Measurements from ENCODE around the gene RPP21. TPM values are rescaled to one million over a fixed set of nuclear protein-coding genes. Genes with fewer than 3 reads are reported as not detected.

The RPP21 gene
- total RNA-seq, 2 donors from 2014 or later = 46.6 to 54.1 TPM

- Histone ChIP-seq H3K36me3 (peaks cover 23% of the 10 kb centered on the region), H3K4me3 (peak overlapping the region in 1 of 2 donors; percentile 83), H3K4me1 (peaks cover 0 to 8% of the 10 kb centered on the region in 2 donors), H3K27me3 (no peaks in the 10 kb centered on the region), H3K27ac (peak overlapping the region in 1 of 2 donors; percentile 87), H3K9me3 (no peaks in the 10 kb centered on the region)
- no peak for DNase-seq (ENCODE audit: low spot score)
- no peak for TF ChIP-seq CTCF (IDR thresholded peaks at IDR 0.05)
Observed at GRCh38 chr6:30344191-30344867, 627 bp upstream of the RPP21 start.

GRCh38 chr6:30345852-30346251 lies 896 bp downstream of the RPP21 start:
- no peak for DNase-seq (ENCODE audit: low spot score)
- peaks cover 0 to 8% of the 10 kb centered on the region in 2 donors for H3K4me1 ChIP-seq
- TF ChIP-seq CTCF (IDR thresholded peaks at IDR 0.05) = no peak
- no peaks in the 10 kb centered on the region for H3K9me3 ChIP-seq
- H3K27ac ChIP-seq = peak overlapping the region in 1 of 2 donors; percentile 87
- H3K36me3 ChIP-seq = peaks cover 10% of the 10 kb centered on the region
- H3K27me3 ChIP-seq = no peaks in the 10 kb centered on the region
- peak overlapping the region in 1 of 2 donors; percentile 83 for H3K4me3 ChIP-seq

GRCh38 chr6:30348957-30349356 lies 4.0 kb downstream of the RPP21 start:
- no peak overlapping the region for H3K4me3 ChIP-seq
- no peaks in the 10 kb centered on the region for H3K27me3 ChIP-seq
- peaks cover 0 to 8% of the 10 kb centered on the region in 2 donors for H3K4me1 ChIP-seq
- no peaks in the 10 kb centered on the region for H3K9me3 ChIP-seq
- no peaks in the 10 kb centered on the region for H3K36me3 ChIP-seq
- no peak for DNase-seq (ENCODE audit: low spot score)
- TF ChIP-seq CTCF (IDR thresholded peaks at IDR 0.05) = no peak
- H3K27ac ChIP-seq = no peak overlapping the region

DNA sequence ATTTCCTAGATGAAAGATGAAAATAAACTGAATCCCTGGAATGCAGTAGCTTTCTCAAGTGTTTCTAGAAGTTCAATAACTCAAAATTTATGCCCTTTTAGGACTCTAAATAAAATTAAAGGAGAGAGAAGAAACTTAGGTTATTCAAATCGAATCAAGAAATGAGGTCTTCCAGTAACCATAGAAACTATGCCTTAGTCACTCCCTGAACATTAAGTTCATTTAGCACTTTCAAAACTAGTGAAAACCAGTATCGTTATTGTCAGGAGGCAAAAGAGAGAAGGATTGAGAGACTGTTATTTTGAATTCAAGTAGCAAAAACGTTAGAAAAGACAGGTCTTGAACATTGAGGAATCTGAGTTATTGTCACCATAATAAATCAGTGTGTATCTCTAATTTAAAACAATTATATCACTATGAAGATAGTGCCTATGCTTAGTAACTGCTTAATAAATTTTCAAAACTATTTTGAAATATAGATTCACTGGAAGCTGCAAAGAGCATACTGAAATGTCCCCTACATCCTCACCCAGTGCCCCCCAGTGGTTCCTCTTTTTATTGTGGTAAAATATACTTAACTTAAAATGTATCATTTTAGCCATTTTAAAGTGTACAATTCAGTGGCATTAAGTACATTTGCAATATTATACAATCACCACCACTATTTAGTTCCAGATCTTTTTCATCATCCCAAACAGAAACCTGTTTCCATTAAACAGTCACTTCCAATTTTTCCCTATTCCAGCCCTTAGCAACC lies 4.6 kb downstream of the RPP21 start:
- Histone ChIP-seq H3K4me1 (peaks cover 0 to 8% of the 10 kb centered on the region in 2 donors), H3K9me3 (no peaks in the 10 kb centered on the region), H3K4me3 (no peak overlapping the region), H3K36me3 (no peaks in the 10 kb centered on the region), H3K27ac (no peak overlapping the region), H3K27me3 (no peaks in the 10 kb centered on the region)
- no peak for DNase-seq (ENCODE audit: low spot score)
- TF ChIP-seq CTCF (IDR thresholded peaks at IDR 0.05) = no peak

- H3K4me1 ChIP-seq = peaks cover 0 to 7% of the 10 kb centered on the region in 2 donors
- H3K27me3 ChIP-seq = no peaks in the 10 kb centered on the region
- no peak overlapping the region for H3K4me3 ChIP-seq
- H3K36me3 ChIP-seq = no peaks in the 10 kb centered on the region
- DNase-seq (ENCODE audit: low spot score) = no peak
- no peak for TF ChIP-seq CTCF (IDR thresholded peaks at IDR 0.05)
- H3K27ac ChIP-seq = no peak overlapping the region
- no peaks in the 10 kb centered on the region for H3K9me3 ChIP-seq
Observed at GRCh38 chr6:30350524-30350923, 5.6 kb downstream of the RPP21 start.
